Measurements from ENCODE around the gene PPT1. TPM values are rescaled to one million over a fixed set of nuclear protein-coding genes. Genes with fewer than 3 reads are reported as not detected.
A peak's percentile ranks its signal among the peaks of the same experiment; 100 is the strongest.
"Not testable (repeated sequence)": the region's sequence is repeated elsewhere in the genome, so short reads cannot be mapped to it uniquely, and the experiment has no call there.

PPT1 gene
- total RNA-seq, 1 donor from 2014 or later, result 31.1 TPM

DNA sequence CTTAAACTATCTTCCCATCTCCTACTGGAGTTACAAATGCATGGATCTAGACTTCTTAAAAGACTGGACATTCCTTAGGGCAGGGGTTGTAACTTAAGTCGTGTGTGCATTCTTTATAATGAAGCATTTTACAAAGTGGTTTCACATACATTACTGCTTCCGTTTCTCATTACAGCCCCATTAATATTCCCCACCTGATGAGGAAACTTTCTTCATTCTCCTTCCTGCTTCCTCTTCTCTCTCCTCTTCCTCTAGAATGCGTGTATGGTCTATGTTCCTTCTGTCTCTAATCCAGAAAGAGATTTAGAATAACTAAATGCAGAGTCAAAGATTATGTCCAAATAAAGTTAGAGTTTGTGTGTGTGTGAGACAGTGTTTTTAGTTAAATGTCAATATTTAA lies 58.4 kb downstream of the PPT1 start:
- intact Hi-C loops (cut with DNase I), result loop anchor here (10.0 kb wide), 1 partner anchor 64 kb away; no protein-coding TSS in a partner anchor
- no peak for DNase-seq (ENCODE audit: low spot score)

GRCh38 chr1:40037254-40037653 lies 59.8 kb downstream of the PPT1 start:
- intact Hi-C loops (cut with DNase I), result loop anchor here (10.0 kb wide), 1 partner anchor 62 kb away; no protein-coding TSS in a partner anchor
- DNase-seq (ENCODE audit: low spot score), result not testable (repeated sequence)

DNA sequence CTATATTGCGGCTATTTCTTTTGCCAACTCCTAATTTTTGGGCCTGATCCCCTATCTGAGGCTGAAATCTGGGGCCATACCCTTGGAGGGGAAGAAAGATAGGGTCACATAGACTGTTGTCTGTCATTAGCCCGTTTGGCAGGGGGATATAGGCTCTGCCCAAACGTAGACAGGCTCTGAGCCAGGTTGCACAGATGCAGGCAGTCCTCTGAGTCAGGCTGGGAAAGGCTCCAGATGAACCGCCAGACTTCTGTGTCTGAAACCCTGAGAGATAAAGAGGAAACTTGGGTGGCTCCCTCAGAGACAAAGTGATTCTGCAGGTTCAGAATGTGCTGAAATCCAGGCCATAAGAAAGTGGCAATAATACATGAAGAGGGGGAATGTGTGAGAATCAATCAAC lies 60.5 kb downstream of the PPT1 start:
- intact Hi-C loops (cut with DNase I), result loop anchor here (10.0 kb wide), 1 partner anchor 62 kb away; no protein-coding TSS in a partner anchor
- peak; percentile 89 for DNase-seq (ENCODE audit: low spot score)

- intact Hi-C loops (cut with DNase I), result loop anchor here (5.0 to 10.0 kb wide), 2 partner anchors 60 to 218 kb away; no protein-coding TSS in a partner anchor
- no peak for DNase-seq (ENCODE audit: low spot score)
These were observed 62.2 kb downstream of the PPT1 start for GRCh38 chr1:40034869-40035268.

GRCh38 chr1:40032240-40032891 lies 64.7 kb downstream of the PPT1 start:
- DNase-seq (ENCODE audit: low spot score), result no peak
- intact Hi-C loops (cut with DNase I), result loop anchor here (5.0 to 10.0 kb wide), 2 partner anchors 58 to 215 kb away; no protein-coding TSS in a partner anchor

DNA sequence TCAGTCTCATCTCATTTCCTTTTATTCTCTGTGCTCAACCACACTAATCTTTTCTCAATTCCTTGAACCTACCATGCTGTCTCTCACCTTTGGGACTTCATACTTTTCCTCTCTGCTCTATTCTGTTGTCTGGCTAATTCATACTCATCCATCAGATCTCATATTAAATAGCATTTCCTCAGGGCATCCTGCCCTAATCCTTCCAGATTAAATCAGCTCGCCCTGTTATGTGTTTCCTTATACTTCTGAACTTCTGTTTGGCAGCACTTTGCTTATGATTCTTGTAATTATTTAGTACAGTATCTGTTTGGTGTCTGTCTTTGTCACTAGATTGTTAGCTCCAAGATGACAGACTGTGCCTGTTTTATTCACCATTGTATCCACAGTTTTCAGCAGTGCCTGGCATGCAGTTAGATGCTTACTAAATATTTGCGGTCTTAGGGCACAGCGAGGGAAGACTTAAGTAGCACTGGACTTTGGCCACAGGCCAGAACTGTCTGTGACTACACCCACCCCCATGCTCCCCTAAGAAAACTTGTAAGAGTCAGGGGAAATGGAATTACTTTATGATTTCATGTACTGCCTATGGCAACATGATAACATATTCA lies 66.4 kb downstream of the PPT1 start:
- DNase-seq (ENCODE audit: low spot score), result no peak
- intact Hi-C loops (cut with DNase I), result loop anchor here (5.0 to 10.0 kb wide), 2 partner anchors 56 to 213 kb away; no protein-coding TSS in a partner anchor

DNA sequence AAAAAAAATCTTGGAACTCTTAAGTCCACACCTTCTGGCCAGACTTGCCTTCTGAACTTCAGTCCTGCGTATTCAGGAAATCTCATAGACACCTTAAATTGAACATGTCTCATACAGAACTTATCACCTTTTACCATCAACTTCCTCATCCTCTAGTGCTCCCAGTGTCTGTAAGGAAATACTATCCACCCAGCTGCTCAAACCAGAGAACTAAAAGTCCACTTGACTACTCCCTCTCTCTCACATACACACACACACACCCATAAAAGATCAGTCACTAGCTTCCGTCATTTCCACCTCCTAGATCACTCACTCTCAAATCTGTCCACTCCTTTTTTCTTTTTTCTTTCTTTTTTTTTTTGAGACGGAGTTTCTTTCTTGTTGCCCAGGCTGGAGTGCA lies 67.4 kb downstream of the PPT1 start:
- DNase-seq (ENCODE audit: low spot score), result no peak
- intact Hi-C loops (cut with DNase I), result loop anchor here (5.0 to 10.0 kb wide), 2 partner anchors 55 to 212 kb away; no protein-coding TSS in a partner anchor

- intact Hi-C loops (cut with DNase I), result no loop called here
- no peak for DNase-seq (ENCODE audit: low spot score)
These were observed 69.4 kb downstream of the PPT1 start for GRCh38 chr1:40027647-40028046.

- intact Hi-C loops (cut with DNase I), result no loop called here
- DNase-seq (ENCODE audit: low spot score), result no peak
These were observed 72.4 kb downstream of the PPT1 start for GRCh38 chr1:40024671-40025070.

- no peak for DNase-seq (ENCODE audit: low spot score)
- intact Hi-C loops (cut with DNase I), result no loop called here
These were observed 73.6 kb downstream of the PPT1 start for GRCh38 chr1:40023379-40023944.

Other genes with a start within 250 kb of the PPT1 start
- 16.6 TPM for gene TRIT1, start 213.7 kb downstream of the PPT1 start, total RNA-seq
- gene MYCL, start 195.3 kb downstream of the PPT1 start, total RNA-seq, result 0.35 TPM
- 1.00 TPM for gene MFSD2A, start 142.1 kb downstream of the PPT1 start, total RNA-seq
- gene CAP1, start 56.5 kb downstream of the PPT1 start, total RNA-seq, result 82.8 TPM
- 13.8 TPM for gene RLF, start 64.1 kb upstream of the PPT1 start, total RNA-seq
- gene TMCO2, start 150.7 kb upstream of the PPT1 start, total RNA-seq, result not detected
- 24.8 TPM for gene ZMPSTE24, start 161.0 kb upstream of the PPT1 start, total RNA-seq
- gene COL9A2, start 220.0 kb upstream of the PPT1 start, total RNA-seq, result 1.3 TPM

All from cardiac septum (tissue), 1 donor.